Measurements from ENCODE around the gene ANKRD11.
A peak's percentile ranks its signal among the peaks of the same experiment; 100 is the strongest.

The ANKRD11 gene

GRCh38 chr16:89381788-89382187 lies 108.6 kb downstream of the ANKRD11 start:
- Histone ChIP-seq H3K9ac (ENCODE audit: low read length) (no peak overlapping the region), H2AFZ (ENCODE audit: insufficient read depth, low read length, poor library complexity) (no peak overlapping the region), H3K4ac (ENCODE audit: low read depth, low read length) (peak overlapping the region; percentile 35), H4K8ac (ENCODE audit: low read depth, low read length) (no peak overlapping the region), H3K4me2 (ENCODE audit: low read length) (no peak overlapping the region), H3K23ac (ENCODE audit: low read length) (no peak overlapping the region), H3K79me1 (ENCODE audit: low read length) (peaks cover 4% of the 10 kb centered on the region), H3K79me2 (ENCODE audit: control insufficient read depth, insufficient read depth, low read length, poor library complexity) (peaks cover 38% of the 10 kb centered on the region), H3K36me3 (ENCODE audit: control insufficient read depth in 1 of 2, insufficient read depth in 2 of 2, low read length in 2 of 2) (no peaks in the 10 kb centered on the region), H3K4me3 (ENCODE audit: low read depth, low read length) (no peak overlapping the region), H2BK12ac (ENCODE audit: low read length) (no peak overlapping the region), H2AK5ac (ENCODE audit: low read length) (no peak overlapping the region), H2BK120ac (ENCODE audit: insufficient read depth, low read length, poor library complexity) (no peak overlapping the region), H4K12ac (ENCODE audit: low read depth, low read length) (no peak overlapping the region), H3K4me1 (ENCODE audit: control insufficient read depth in 1 of 2, insufficient read depth in 2 of 2, low read length in 2 of 2) (peaks cover 11 to 16% of the 10 kb centered on the region in 2 experiments), H3K9me3 (ENCODE audit: insufficient read depth, low read depth, low read length) (no peaks in the 10 kb centered on the region), H4K91ac (ENCODE audit: low read depth, low read length) (no peak overlapping the region), H2BK5ac (ENCODE audit: low read depth, low read length, poor library complexity) (no peak overlapping the region), H3K27me3 (ENCODE audit: insufficient read depth, low read length) (no peaks in the 10 kb centered on the region), H3K18ac (ENCODE audit: low read length) (no peak overlapping the region), H3K14ac (ENCODE audit: low read length) (no peak overlapping the region), H3K27ac (ENCODE audit: low read depth, low read length) (no peak overlapping the region)
- no peak for DNase-seq
- WGBS (ENCODE audit: extremely low coverage, insufficient coverage, insufficient read length): no CpG with 5 or more reads among the region's 14 CpGs

GRCh38 chr16:89380681-89381080 lies 109.7 kb downstream of the ANKRD11 start:
- Histone ChIP-seq H2AK5ac (ENCODE audit: low read length) (no peak overlapping the region), H3K79me2 (ENCODE audit: control insufficient read depth, insufficient read depth, low read length, poor library complexity) (peaks cover 33% of the 10 kb centered on the region), H3K9ac (ENCODE audit: low read length) (no peak overlapping the region), H3K4me1 (ENCODE audit: control insufficient read depth in 1 of 2, insufficient read depth in 2 of 2, low read length in 2 of 2) (peaks cover 11 to 16% of the 10 kb centered on the region in 2 experiments), H3K4me2 (ENCODE audit: low read length) (no peak overlapping the region), H3K4me3 (ENCODE audit: low read depth, low read length) (no peak overlapping the region), H3K27ac (ENCODE audit: low read depth, low read length) (no peak overlapping the region), H4K12ac (ENCODE audit: low read depth, low read length) (no peak overlapping the region), H2BK120ac (ENCODE audit: insufficient read depth, low read length, poor library complexity) (no peak overlapping the region), H3K79me1 (ENCODE audit: low read length) (peaks cover 4% of the 10 kb centered on the region), H2BK5ac (ENCODE audit: low read depth, low read length, poor library complexity) (no peak overlapping the region), H3K23ac (ENCODE audit: low read length) (no peak overlapping the region), H2AFZ (ENCODE audit: insufficient read depth, low read length, poor library complexity) (no peak overlapping the region), H3K18ac (ENCODE audit: low read length) (no peak overlapping the region), H3K14ac (ENCODE audit: low read length) (no peak overlapping the region), H3K27me3 (ENCODE audit: insufficient read depth, low read length) (no peaks in the 10 kb centered on the region), H4K8ac (ENCODE audit: low read depth, low read length) (no peak overlapping the region), H4K91ac (ENCODE audit: low read depth, low read length) (no peak overlapping the region), H3K36me3 (ENCODE audit: control insufficient read depth in 1 of 2, insufficient read depth in 2 of 2, low read length in 2 of 2) (no peaks in the 10 kb centered on the region), H3K9me3 (ENCODE audit: insufficient read depth, low read depth, low read length) (no peaks in the 10 kb centered on the region), H3K4ac (ENCODE audit: low read depth, low read length) (peak overlapping the region; percentile 68), H2BK12ac (ENCODE audit: low read length) (no peak overlapping the region)
- no CpG with 5 or more reads among the region's 15 CpGs for WGBS (ENCODE audit: extremely low coverage, insufficient coverage, insufficient read length)
- DNase-seq: no peak

- no peak overlapping the region for H2BK12ac ChIP-seq (ENCODE audit: low read length)
- H3K79me2 ChIP-seq (ENCODE audit: control insufficient read depth, insufficient read depth, low read length, poor library complexity): peaks cover 25% of the 10 kb centered on the region
- H3K23ac ChIP-seq (ENCODE audit: low read length): no peak overlapping the region
- no peak overlapping the region for H4K8ac ChIP-seq (ENCODE audit: low read depth, low read length)
- no peak overlapping the region for H2AFZ ChIP-seq (ENCODE audit: insufficient read depth, low read length, poor library complexity)
- H3K4me3 ChIP-seq (ENCODE audit: low read depth, low read length): no peak overlapping the region
- no peak overlapping the region for H3K14ac ChIP-seq (ENCODE audit: low read length)
- no peak overlapping the region for H2BK5ac ChIP-seq (ENCODE audit: low read depth, low read length, poor library complexity)
- peaks cover 11 to 12% of the 10 kb centered on the region in 2 experiments for H3K4me1 ChIP-seq (ENCODE audit: control insufficient read depth in 1 of 2, insufficient read depth in 2 of 2, low read length in 2 of 2)
- H3K9ac ChIP-seq (ENCODE audit: low read length): peak overlapping the region; percentile 23
- H4K91ac ChIP-seq (ENCODE audit: low read depth, low read length): no peak overlapping the region
- H2AK5ac ChIP-seq (ENCODE audit: low read length): no peak overlapping the region
- peaks cover 4% of the 10 kb centered on the region for H3K79me1 ChIP-seq (ENCODE audit: low read length)
- no peaks in the 10 kb centered on the region for H3K27me3 ChIP-seq (ENCODE audit: insufficient read depth, low read length)
- H4K12ac ChIP-seq (ENCODE audit: low read depth, low read length): no peak overlapping the region
- no peak overlapping the region for H2BK120ac ChIP-seq (ENCODE audit: insufficient read depth, low read length, poor library complexity)
- no peak overlapping the region for H3K18ac ChIP-seq (ENCODE audit: low read length)
- no CpG with 5 or more reads among the region's 29 CpGs for whole genome bisulfite sequencing (ENCODE audit: extremely low coverage, insufficient coverage, insufficient read length)
- peak overlapping the region; percentile 49 for H3K4ac ChIP-seq (ENCODE audit: low read depth, low read length)
- no peaks in the 10 kb centered on the region for H3K9me3 ChIP-seq (ENCODE audit: insufficient read depth, low read depth, low read length)
- no peak overlapping the region for H3K4me2 ChIP-seq (ENCODE audit: low read length)
- H3K36me3 ChIP-seq (ENCODE audit: control insufficient read depth in 1 of 2, insufficient read depth in 2 of 2, low read length in 2 of 2): no peaks in the 10 kb centered on the region
- no peak overlapping the region for H3K27ac ChIP-seq (ENCODE audit: low read depth, low read length)
- DNase-seq: no peak
Measured at GRCh38 chr16:89378947-89379771, 111.2 kb downstream of the ANKRD11 start.

GRCh38 chr16:89377453-89377848 lies 112.9 kb downstream of the ANKRD11 start:
- no peak overlapping the region for H4K91ac ChIP-seq (ENCODE audit: low read depth, low read length)
- no peaks in the 10 kb centered on the region for H3K27me3 ChIP-seq (ENCODE audit: insufficient read depth, low read length)
- H3K27ac ChIP-seq (ENCODE audit: low read depth, low read length): no peak overlapping the region
- peaks cover under 1 to 3% of the 10 kb centered on the region in 2 experiments for H3K4me1 ChIP-seq (ENCODE audit: control insufficient read depth in 1 of 2, insufficient read depth in 2 of 2, low read length in 2 of 2)
- no CpG with 5 or more reads among the region's 8 CpGs for WGBS (ENCODE audit: extremely low coverage, insufficient coverage, insufficient read length)
- H2BK120ac ChIP-seq (ENCODE audit: insufficient read depth, low read length, poor library complexity): no peak overlapping the region
- no peak overlapping the region for H3K4me3 ChIP-seq (ENCODE audit: low read depth, low read length)
- no peak overlapping the region for H4K12ac ChIP-seq (ENCODE audit: low read depth, low read length)
- no peak overlapping the region for H3K9ac ChIP-seq (ENCODE audit: low read length)
- H3K23ac ChIP-seq (ENCODE audit: low read length): no peak overlapping the region
- no peaks in the 10 kb centered on the region for H3K36me3 ChIP-seq (ENCODE audit: control insufficient read depth in 1 of 2, insufficient read depth in 2 of 2, low read length in 2 of 2)
- H4K8ac ChIP-seq (ENCODE audit: low read depth, low read length): no peak overlapping the region
- H3K14ac ChIP-seq (ENCODE audit: low read length): no peak overlapping the region
- no peak for DNase-seq
- peak overlapping the region; percentile 58 for H3K4ac ChIP-seq (ENCODE audit: low read depth, low read length)
- no peak overlapping the region for H2BK12ac ChIP-seq (ENCODE audit: low read length)
- H2AK5ac ChIP-seq (ENCODE audit: low read length): no peak overlapping the region
- H2AFZ ChIP-seq (ENCODE audit: insufficient read depth, low read length, poor library complexity): no peak overlapping the region
- H3K4me2 ChIP-seq (ENCODE audit: low read length): no peak overlapping the region
- H3K79me1 ChIP-seq (ENCODE audit: low read length): no peaks in the 10 kb centered on the region
- peaks cover 31% of the 10 kb centered on the region for H3K79me2 ChIP-seq (ENCODE audit: control insufficient read depth, insufficient read depth, low read length, poor library complexity)
- no peaks in the 10 kb centered on the region for H3K9me3 ChIP-seq (ENCODE audit: insufficient read depth, low read depth, low read length)
- H3K18ac ChIP-seq (ENCODE audit: low read length): no peak overlapping the region
- H2BK5ac ChIP-seq (ENCODE audit: low read depth, low read length, poor library complexity): no peak overlapping the region

Data from trophoblast cell (in vitro differentiated cells and primary cell).